K562 (cell line): ENCODE results near the gene AP3B1. TPM values are rescaled to one million over a fixed set of nuclear protein-coding genes. Genes with fewer than 3 reads are reported as not detected.

Source experiments
- ATAC-seq: fragments of 200-7000 bp; cut with Tn5 transposase; 3 replicates; pipeline ENCODE4 v1.9.1; 2020; ENCODE audit warnings: moderate library complexity
- BruUV-seq: library from RNA; stranded (reverse); fragments of 400-500 nt; replicated peaks from 2 replicates; lab custom pipeline; 2021; lab: Mats Ljungman, UMichigan
- CTCF ChIA-PET: fragments of 300-600 bp; formaldehyde crosslinking; extraction: SDS; loops from one replicate; lab custom pipeline; 2021; ENCODE audit warnings: low intra/inter-chr PET ratio; lab: Yijun Ruan, JAX
- POLR2A ChIA-PET: fragments of 300-600, 350-650 bp; sonication (Branson Sonifier 250); formaldehyde crosslinking; extraction: SDS; loops from one replicate; lab custom pipeline; 2021; ENCODE audit warnings: antibody characterized with exemption, inconsistent platforms; lab: Yijun Ruan, JAX
- DNase-seq, 4 experiments: peaks; one replicate each; pipeline versions ENCODE4 v3.0.0 to v3.0.0-alpha.2; 2011 to 2018; ENCODE audit warnings: low spot score in 3 of 4, mixed read lengths in 3 of 4; ENCODE audit errors: extremely low read depth in 1 of 4
- FAIRE-seq: peaks from 2 replicates; lab custom pipeline; 2011; peaks lifted over from hg19 to GRCh38; lab: Jason Lieb, UNC
- H2AFZ ChIP-seq: 2 replicates; pipeline ENCODE4 v1.6.0; 2011; ENCODE audit warnings: low read depth, low read length, control low read depth, inconsistent platforms
- H3K27ac ChIP-seq: fragments of 200-600 bp; 3 replicates; pipeline ENCODE4 v1.8.0; 2011; ENCODE audit warnings: low read depth, mild to moderate bottlenecking, control low read depth, inconsistent platforms, low read length, moderate library complexity, mixed read lengths; ENCODE audit errors: extremely low read depth
- H3K27me3 ChIP-seq, 2 experiments: fragments of 300-600 bp in 1 of 2; 2 replicates in 1 of 2; 3 replicates in 1 of 2; pipeline versions ENCODE4 v1.6.0 to v1.8.0; 2011; ENCODE audit warnings: inconsistent platforms in 2 of 2, low read length in 2 of 2, mild to moderate bottlenecking in 1 of 2, mixed read lengths in 1 of 2, moderate library complexity in 1 of 2; ENCODE audit not compliant: control insufficient read depth in 2 of 2, insufficient read depth in 2 of 2
- H3K36me3 ChIP-seq: fragments of 300-600 bp; 3 replicates; pipeline ENCODE4 v1.8.0; 2011; ENCODE audit warnings: mild to moderate bottlenecking, low read length, inconsistent platforms; ENCODE audit not compliant: control insufficient read depth, insufficient read depth
- H3K4me1 ChIP-seq, 2 experiments: fragments of 200-600 bp in 1 of 2; replicated peaks in 1 of 2; 2 replicates in 1 of 2; 3 replicates in 1 of 2; pipeline versions ENCODE4 v1.5.1 to v1.8.0; 2011; ENCODE audit warnings: inconsistent platforms in 2 of 2, low read length in 2 of 2, mild to moderate bottlenecking in 1 of 2, mixed read lengths in 1 of 2, moderate library complexity in 1 of 2; ENCODE audit not compliant: control insufficient read depth in 2 of 2, insufficient read depth in 2 of 2
- H3K4me2 ChIP-seq: 2 replicates; pipeline ENCODE4 v1.6.1; 2011; ENCODE audit warnings: low read length, control low read depth, inconsistent platforms, mixed read lengths; ENCODE audit not compliant: insufficient read depth
- H3K4me3 ChIP-seq: fragments of 200-600 bp; sonication (generic), shearing (Covaris generic); 2 replicates; pipeline ENCODE4 v1.5.1; 2016; ENCODE audit warnings: control low read depth, inconsistent platforms
- H3K79me2 ChIP-seq: fragments of 200-600 bp; 3 replicates; pipeline ENCODE4 v1.8.0; 2011; ENCODE audit warnings: low read length, inconsistent platforms; ENCODE audit not compliant: control insufficient read depth, insufficient read depth
- H3K9ac ChIP-seq, 2 experiments: 2 replicates each; pipeline versions ENCODE4 v1.6.0 to v1.6.1; 2011; ENCODE audit warnings: low read depth in 2 of 2, low read length in 2 of 2, control low read depth in 1 of 2, inconsistent platforms in 1 of 2, mild to moderate bottlenecking in 1 of 2, mixed read lengths in 1 of 2; ENCODE audit not compliant: insufficient read depth in 1 of 2
- H3K9me1 ChIP-seq: one replicate; pipeline ENCODE4 v1.6.0; 2011; ENCODE audit warnings: inconsistent platforms, mild to moderate bottlenecking, low read length, moderate library complexity; ENCODE audit not compliant: control insufficient read depth, insufficient read depth
- H3K9me3 ChIP-seq: replicated peaks from 2 replicates; pipeline ENCODE4 v1.5.1; 2011; ENCODE audit warnings: low read depth, low read length, inconsistent platforms; ENCODE audit not compliant: control insufficient read depth, insufficient read depth
- H4K20me1 ChIP-seq: replicated peaks from 2 replicates; pipeline ENCODE4 v1.6.1; 2011; ENCODE audit warnings: low read length, inconsistent platforms, mixed read lengths; ENCODE audit not compliant: control insufficient read depth, insufficient read depth
- BCOR ChIP-seq: fragments of 450-650 bp; IDR thresholded peaks from 2 replicates; pipeline ENCODE4 v1.6.1; 2016
- PHB2 ChIP-seq: fragments of 450-650 bp; IDR thresholded peaks from 2 replicates; pipeline ENCODE4 v1.6.1; 2017; ENCODE audit warnings: low read depth
- SRSF9 ChIP-seq: fragments of 200-400 bp; formaldehyde crosslinking; IDR thresholded peaks from 2 replicates; pipeline ENCODE4 v1.6.1; 2017; ENCODE audit warnings: low read depth, low read length, borderline replicate concordance
- TARDBP ChIP-seq: fragments of 450-650 bp; IDR thresholded peaks from 2 replicates; pipeline ENCODE4 v1.6.1; 2016
- ZNF444 ChIP-seq: fragments of 250-450 bp; sonication (Bioruptor Pico); IDR thresholded peaks from 2 replicates; pipeline ENCODE4 v1.4.0; 2020; ENCODE audit warnings: mild to moderate bottlenecking, moderate library complexity
- ZNF551 ChIP-seq: fragments of 250-450 bp; sonication (Bioruptor Pico); IDR thresholded peaks from 2 replicates; pipeline ENCODE4 v1.5.0; 2021; ENCODE audit warnings: mild to moderate bottlenecking, moderate library complexity
- ZNF77 ChIP-seq: fragments of 250-450 bp; sonication (Bioruptor Pico); IDR thresholded peaks from 2 replicates; pipeline ENCODE4 v1.5.0; 2020
- in situ Hi-C: fragments of 300-500 bp; cut with MboI; formaldehyde crosslinking; loops from 4 replicates; pipeline ENCODE4 v1.15.0; 2018; ENCODE audit warnings: inconsistent platforms, mixed read lengths
- intact Hi-C: fragments of 100-400 bp; cut with micrococcal nuclease; formaldehyde crosslinking; loops from 2 replicates; pipeline ENCODE4 v1.14.2; 2022
- polyA plus RNA-seq, 8 experiments: library from polyadenylated mRNA; depleted of rRNA in 4 of 8; stranded (reverse) in 5 of 8; unstranded in 3 of 8; fragments of >200 nt; fragmentation: Nextera tagmentation in 2 of 8; fragmentation: Illumina TruSeq in 1 of 8; extraction: Ambion mirVana in 2 of 8; extraction: Trizol in 1 of 8; gene quantifications; 2 replicates each; pipeline versions ENCODE4 v1.2.1 to v1.2.3, GENCODE V29; 2011 to 2014; ENCODE audit warnings: inconsistent platforms in 1 of 8, missing spikeins in 1 of 8
- total RNA-seq, 7 experiments: library from RNA; depleted of rRNA in 6 of 7; stranded (reverse); fragments of >200 nt in 6 of 7; fragmentation: Illumina TruSeq in 2 of 7; extraction: Trizol in 2 of 7; gene quantifications; 2 replicates each; pipeline versions ENCODE4 v1.2.1 to v1.2.3, GENCODE V29; 2011 to 2021; ENCODE audit warnings: low replicate concordance in 1 of 7
- TF ChIP-seq, protein P1 (sequence below): fragments of 200-600 bp; sonication (generic); IDR thresholded peaks from one replicate; pipeline ENCODE4 v1.6.1; 2012; ENCODE audit warnings: mild to moderate bottlenecking, low read depth, low read length, inconsistent platforms
- TF ChIP-seq, protein P2 (sequence below): fragments of 250-450 bp; sonication (Bioruptor Pico); IDR thresholded peaks from 2 replicates; pipeline ENCODE4 v1.5.0; 2021; ENCODE audit warnings: mild to moderate bottlenecking, moderate library complexity

Gene AP3B1
- total and polyA plus RNA-seq, 9 of the 15 experiments (the other 6 are each of a cell fraction or from before 2014, with no cell fraction given), result 21.1 to 61.8 (median 42.2) TPM

DNA sequence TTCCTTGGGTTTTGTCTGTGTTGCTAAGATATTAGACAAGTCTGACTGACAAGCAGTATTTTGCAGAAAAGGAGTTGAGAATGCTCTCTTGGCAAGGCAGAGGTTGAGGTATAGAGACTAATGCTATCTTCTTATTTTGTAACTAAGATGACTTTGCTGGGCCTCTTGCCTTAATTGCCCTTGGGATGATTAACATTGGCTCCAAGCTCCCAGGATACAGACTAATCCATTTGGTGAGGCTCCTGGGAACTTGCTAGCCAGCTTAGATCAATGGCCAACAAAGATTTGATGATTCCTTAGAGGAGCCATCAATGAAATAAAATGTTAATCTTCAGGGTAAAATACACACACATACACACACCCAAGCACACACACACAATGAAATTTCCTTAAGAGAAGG is 28.7 kb upstream of the AP3B1 start:
- no peak overlapping the region for H3K9ac ChIP-seq
- POLR2A ChIA-PET, result interaction anchor here (0.6 to 0.9 kb wide), 2 partner anchors 15 to 23 kb away, joined by 3 read pairs; no protein-coding TSS in a partner anchor
- H4K20me1 ChIP-seq, result no peaks in the 10 kb centered on the region
- no peaks in the 10 kb centered on the region for H3K27me3 ChIP-seq
- no peak overlapping the region for H3K27ac ChIP-seq
- in situ Hi-C loops, result loop anchor here (5.0 kb wide), 1 partner anchor 209 kb away; no protein-coding TSS in a partner anchor
- no peak for ATAC-seq
- H3K4me3 ChIP-seq, result no peak overlapping the region
- H3K9me3 ChIP-seq, result no peaks in the 10 kb centered on the region
- FAIRE-seq, result no peak
- no peaks in the 10 kb centered on the region for H3K79me2 ChIP-seq
- H3K36me3 ChIP-seq, result no peaks in the 10 kb centered on the region
- H3K4me1 ChIP-seq, result peaks cover 0 to 2% of the 10 kb centered on the region in 2 experiments; a peak in 3 of 5 replicates
- no TSS peak for BruUV-seq
- H2AFZ ChIP-seq, result no peak overlapping the region
- no peak overlapping the region for H3K4me2 ChIP-seq
- no peaks in the 10 kb centered on the region for H3K9me1 ChIP-seq
- intact Hi-C loops, result loop anchor here (5.0 to 10.0 kb wide), 3 partner anchors 39 to 642 kb away; partner anchors contain the start of gene SCAMP1
- DNase-seq, result no peak
- CTCF ChIA-PET, result no interaction called here
- TF ChIP-seq, protein P1, sequence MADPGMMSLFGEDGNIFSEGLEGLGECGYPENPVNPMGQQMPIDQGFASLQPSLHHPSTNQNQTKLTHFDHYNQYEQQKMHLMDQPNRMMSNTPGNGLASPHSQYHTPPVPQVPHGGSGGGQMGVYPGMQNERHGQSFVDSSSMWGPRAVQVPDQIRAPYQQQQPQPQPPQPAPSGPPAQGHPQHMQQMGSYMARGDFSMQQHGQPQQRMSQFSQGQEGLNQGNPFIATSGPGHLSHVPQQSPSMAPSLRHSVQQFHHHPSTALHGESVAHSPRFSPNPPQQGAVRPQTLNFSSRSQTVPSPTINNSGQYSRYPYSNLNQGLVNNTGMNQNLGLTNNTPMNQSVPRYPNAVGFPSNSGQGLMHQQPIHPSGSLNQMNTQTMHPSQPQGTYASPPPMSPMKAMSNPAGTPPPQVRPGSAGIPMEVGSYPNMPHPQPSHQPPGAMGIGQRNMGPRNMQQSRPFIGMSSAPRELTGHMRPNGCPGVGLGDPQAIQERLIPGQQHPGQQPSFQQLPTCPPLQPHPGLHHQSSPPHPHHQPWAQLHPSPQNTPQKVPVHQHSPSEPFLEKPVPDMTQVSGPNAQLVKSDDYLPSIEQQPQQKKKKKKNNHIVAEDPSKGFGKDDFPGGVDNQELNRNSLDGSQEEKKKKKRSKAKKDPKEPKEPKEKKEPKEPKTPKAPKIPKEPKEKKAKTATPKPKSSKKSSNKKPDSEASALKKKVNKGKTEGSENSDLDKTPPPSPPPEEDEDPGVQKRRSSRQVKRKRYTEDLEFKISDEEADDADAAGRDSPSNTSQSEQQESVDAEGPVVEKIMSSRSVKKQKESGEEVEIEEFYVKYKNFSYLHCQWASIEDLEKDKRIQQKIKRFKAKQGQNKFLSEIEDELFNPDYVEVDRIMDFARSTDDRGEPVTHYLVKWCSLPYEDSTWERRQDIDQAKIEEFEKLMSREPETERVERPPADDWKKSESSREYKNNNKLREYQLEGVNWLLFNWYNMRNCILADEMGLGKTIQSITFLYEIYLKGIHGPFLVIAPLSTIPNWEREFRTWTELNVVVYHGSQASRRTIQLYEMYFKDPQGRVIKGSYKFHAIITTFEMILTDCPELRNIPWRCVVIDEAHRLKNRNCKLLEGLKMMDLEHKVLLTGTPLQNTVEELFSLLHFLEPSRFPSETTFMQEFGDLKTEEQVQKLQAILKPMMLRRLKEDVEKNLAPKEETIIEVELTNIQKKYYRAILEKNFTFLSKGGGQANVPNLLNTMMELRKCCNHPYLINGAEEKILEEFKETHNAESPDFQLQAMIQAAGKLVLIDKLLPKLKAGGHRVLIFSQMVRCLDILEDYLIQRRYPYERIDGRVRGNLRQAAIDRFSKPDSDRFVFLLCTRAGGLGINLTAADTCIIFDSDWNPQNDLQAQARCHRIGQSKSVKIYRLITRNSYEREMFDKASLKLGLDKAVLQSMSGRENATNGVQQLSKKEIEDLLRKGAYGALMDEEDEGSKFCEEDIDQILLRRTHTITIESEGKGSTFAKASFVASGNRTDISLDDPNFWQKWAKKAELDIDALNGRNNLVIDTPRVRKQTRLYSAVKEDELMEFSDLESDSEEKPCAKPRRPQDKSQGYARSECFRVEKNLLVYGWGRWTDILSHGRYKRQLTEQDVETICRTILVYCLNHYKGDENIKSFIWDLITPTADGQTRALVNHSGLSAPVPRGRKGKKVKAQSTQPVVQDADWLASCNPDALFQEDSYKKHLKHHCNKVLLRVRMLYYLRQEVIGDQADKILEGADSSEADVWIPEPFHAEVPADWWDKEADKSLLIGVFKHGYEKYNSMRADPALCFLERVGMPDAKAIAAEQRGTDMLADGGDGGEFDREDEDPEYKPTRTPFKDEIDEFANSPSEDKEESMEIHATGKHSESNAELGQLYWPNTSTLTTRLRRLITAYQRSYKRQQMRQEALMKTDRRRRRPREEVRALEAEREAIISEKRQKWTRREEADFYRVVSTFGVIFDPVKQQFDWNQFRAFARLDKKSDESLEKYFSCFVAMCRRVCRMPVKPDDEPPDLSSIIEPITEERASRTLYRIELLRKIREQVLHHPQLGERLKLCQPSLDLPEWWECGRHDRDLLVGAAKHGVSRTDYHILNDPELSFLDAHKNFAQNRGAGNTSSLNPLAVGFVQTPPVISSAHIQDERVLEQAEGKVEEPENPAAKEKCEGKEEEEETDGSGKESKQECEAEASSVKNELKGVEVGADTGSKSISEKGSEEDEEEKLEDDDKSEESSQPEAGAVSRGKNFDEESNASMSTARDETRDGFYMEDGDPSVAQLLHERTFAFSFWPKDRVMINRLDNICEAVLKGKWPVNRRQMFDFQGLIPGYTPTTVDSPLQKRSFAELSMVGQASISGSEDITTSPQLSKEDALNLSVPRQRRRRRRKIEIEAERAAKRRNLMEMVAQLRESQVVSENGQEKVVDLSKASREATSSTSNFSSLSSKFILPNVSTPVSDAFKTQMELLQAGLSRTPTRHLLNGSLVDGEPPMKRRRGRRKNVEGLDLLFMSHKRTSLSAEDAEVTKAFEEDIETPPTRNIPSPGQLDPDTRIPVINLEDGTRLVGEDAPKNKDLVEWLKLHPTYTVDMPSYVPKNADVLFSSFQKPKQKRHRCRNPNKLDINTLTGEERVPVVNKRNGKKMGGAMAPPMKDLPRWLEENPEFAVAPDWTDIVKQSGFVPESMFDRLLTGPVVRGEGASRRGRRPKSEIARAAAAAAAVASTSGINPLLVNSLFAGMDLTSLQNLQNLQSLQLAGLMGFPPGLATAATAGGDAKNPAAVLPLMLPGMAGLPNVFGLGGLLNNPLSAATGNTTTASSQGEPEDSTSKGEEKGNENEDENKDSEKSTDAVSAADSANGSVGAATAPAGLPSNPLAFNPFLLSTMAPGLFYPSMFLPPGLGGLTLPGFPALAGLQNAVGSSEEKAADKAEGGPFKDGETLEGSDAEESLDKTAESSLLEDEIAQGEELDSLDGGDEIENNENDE, result no peak
- TF ChIP-seq SRSF9, result no peak
- no peak for TF ChIP-seq ZNF77 (CRISPR knock-in tag)
- TF ChIP-seq PHB2, result no peak
- TF ChIP-seq TARDBP, result no peak
- TF ChIP-seq BCOR, result no peak
- TF ChIP-seq ZNF444, result no peak
- TF ChIP-seq, protein P2, sequence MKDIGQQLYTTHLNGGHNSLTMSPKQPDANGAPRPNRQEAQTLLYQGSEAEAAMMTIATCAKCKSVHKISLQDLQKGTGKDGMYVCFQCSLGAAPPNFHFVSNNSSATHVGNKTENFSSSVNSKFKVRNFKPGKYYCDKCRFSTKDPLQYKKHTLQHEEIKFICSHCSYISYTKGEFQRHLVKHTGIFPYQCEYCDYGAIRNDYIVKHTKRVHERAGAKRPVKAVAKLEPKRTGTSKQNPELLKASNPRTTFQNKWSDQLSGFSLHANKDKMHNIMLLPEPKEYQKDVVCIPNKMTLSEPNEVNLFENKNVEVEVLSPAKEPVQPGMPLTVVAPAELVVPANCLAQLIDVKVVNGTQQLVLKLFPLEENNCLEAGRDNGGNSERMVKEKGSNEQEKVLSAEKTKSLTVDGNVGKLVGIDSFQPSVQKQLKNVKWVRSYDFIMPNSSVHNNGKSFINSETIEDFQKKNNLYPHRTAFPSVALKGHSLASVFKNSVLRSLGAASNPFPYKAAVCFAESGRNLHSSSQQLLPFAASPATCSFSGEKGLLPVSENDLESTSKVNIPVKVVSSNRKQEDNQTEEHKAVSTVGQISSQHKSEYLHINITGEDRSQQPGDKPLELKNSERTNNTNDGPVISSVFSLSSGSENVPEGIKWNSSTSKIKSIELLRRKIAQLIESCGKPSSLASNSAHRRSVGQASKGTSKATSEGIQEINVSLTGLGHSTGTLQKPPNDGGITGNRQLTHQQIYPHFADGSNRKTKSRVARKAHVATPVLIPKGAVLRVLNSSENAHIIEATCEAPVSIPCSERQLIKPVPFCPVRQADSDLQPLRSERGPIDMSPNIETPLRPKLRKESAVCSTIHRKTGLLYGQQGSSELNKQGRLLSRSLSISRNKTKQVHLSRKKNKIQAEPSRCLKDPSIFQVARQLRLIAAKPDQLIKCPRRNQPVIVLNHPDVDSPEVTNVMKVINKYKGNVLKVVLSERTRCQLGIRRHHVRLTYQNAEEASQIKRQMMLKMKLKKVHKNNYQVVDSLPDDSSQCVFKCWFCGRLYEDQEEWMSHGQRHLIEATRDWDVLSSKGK (CRISPR knock-in tag), result no peak
- TF ChIP-seq ZNF551 (CRISPR knock-in tag), result no peak
